Endothelial cell of umbilical vein (primary cell): Measurements from ENCODE around the gene TNFAIP8L1. TPM values are rescaled to one million over a fixed set of nuclear protein-coding genes. Genes with fewer than 3 reads are reported as not detected.

Source experiments
- BruUV-seq: library from RNA; stranded (reverse); fragments of 400-500 nt; replicated peaks from 2 replicates; lab custom pipeline; 2021; lab: Mats Ljungman, UMichigan
- CTCF ChIA-PET: fragments of 300-600, 350-600 bp; sonication (Branson Sonifier 250); formaldehyde crosslinking; loops from one replicate; lab custom pipeline; 2021; ENCODE audit warnings: antibody characterized with exemption, inconsistent platforms; lab: Charles Lee
- POLR2A ChIA-PET: fragments of 300-600, 350-600 bp; sonication (Branson Sonifier 250); formaldehyde crosslinking; loops from one replicate; lab custom pipeline; 2021; ENCODE audit warnings: antibody characterized with exemption, inconsistent platforms; lab: Charles Lee
- DNase-seq: peaks from one replicate; pipeline ENCODE4 v3.0.0-alpha.2; 2011; ENCODE audit warnings: low read depth, low spot score
- FAIRE-seq: peaks from 2 replicates; lab custom pipeline; 2011; peaks lifted over from hg19 to GRCh38; lab: Jason Lieb, UNC
- H2AFZ ChIP-seq: 2 replicates; pipeline ENCODE4 v1.6.0; 2012; ENCODE audit warnings: low read depth, low read length, control low read depth, inconsistent platforms
- H3K27ac ChIP-seq: 2 replicates; pipeline ENCODE4 v1.5.1; 2011; ENCODE audit warnings: low read depth, mild to moderate bottlenecking, control low read depth, low read length, moderate library complexity; ENCODE audit not compliant: insufficient read depth
- H3K27me3 ChIP-seq, 2 experiments: 2 replicates each; pipeline versions ENCODE4 v1.6.0 to v1.6.1; 2011; ENCODE audit warnings: low read length in 2 of 2, mixed read lengths in 1 of 2; ENCODE audit not compliant: control insufficient read depth in 2 of 2, insufficient read depth in 2 of 2
- H3K36me3 ChIP-seq, 2 experiments: 2 replicates in 1 of 2; 3 replicates in 1 of 2; pipeline ENCODE4 v1.5.1; 2011; ENCODE audit warnings: low read length in 2 of 2, mild to moderate bottlenecking in 1 of 2, moderate library complexity in 1 of 2; ENCODE audit not compliant: control insufficient read depth in 2 of 2, insufficient read depth in 2 of 2; ENCODE audit errors: extremely low read depth in 1 of 2
- H3K4me1 ChIP-seq: 3 replicates; pipeline ENCODE4 v1.5.1; 2011; ENCODE audit warnings: mild to moderate bottlenecking, low read length; ENCODE audit not compliant: control insufficient read depth, insufficient read depth; ENCODE audit errors: extremely low read depth
- H3K4me2 ChIP-seq: 2 replicates; pipeline ENCODE4 v1.6.1; 2011; ENCODE audit warnings: low read length, control low read depth, mixed read lengths; ENCODE audit not compliant: insufficient read depth
- H3K4me3 ChIP-seq, 3 experiments: fragments of 200-600 bp in 1 of 3; sonication (generic), shearing (Covaris generic) in 1 of 3; replicated peaks in 1 of 3; 2 replicates each; pipeline ENCODE4 v1.5.1; 2011 to 2016; ENCODE audit warnings: control low read depth in 3 of 3, low read length in 3 of 3, mild to moderate bottlenecking in 2 of 3, inconsistent platforms in 1 of 3, low read depth in 1 of 3, moderate library complexity in 1 of 3; ENCODE audit not compliant: insufficient read depth in 1 of 3
- H3K79me2 ChIP-seq: 2 replicates; pipeline ENCODE4 v1.6.0; 2012; ENCODE audit warnings: low read length, inconsistent platforms; ENCODE audit not compliant: control insufficient read depth, insufficient read depth
- H3K9ac ChIP-seq: replicated peaks from 2 replicates; pipeline ENCODE3; 2011; ENCODE audit warnings: low read length, control low read depth; ENCODE audit not compliant: insufficient read depth; ENCODE audit errors: extremely low read depth
- H3K9me1 ChIP-seq: replicated peaks from 3 replicates; pipeline ENCODE4 v1.6.0; 2011; ENCODE audit warnings: mild to moderate bottlenecking, low read length; ENCODE audit not compliant: control insufficient read depth, insufficient read depth; ENCODE audit errors: extremely low read depth
- H3K9me3 ChIP-seq: replicated peaks from 2 replicates; pipeline ENCODE4 v1.5.1; 2012; ENCODE audit warnings: low read length, inconsistent platforms; ENCODE audit not compliant: control insufficient read depth, insufficient read depth
- H4K20me1 ChIP-seq: replicated peaks from 2 replicates; pipeline ENCODE3; 2011; ENCODE audit warnings: mild to moderate bottlenecking, low read length; ENCODE audit not compliant: control insufficient read depth, insufficient read depth; ENCODE audit errors: extremely low read depth
- EZH2 ChIP-seq: IDR thresholded peaks from 2 replicates; pipeline ENCODE4 v1.6.1; 2012; ENCODE audit warnings: borderline replicate concordance, low read depth, mild to moderate bottlenecking, moderate library complexity, low read length, inconsistent platforms; ENCODE audit not compliant: severe bottlenecking
- FOS ChIP-seq: IDR thresholded peaks from 2 replicates; pipeline ENCODE4 v1.6.1; 2011; ENCODE audit warnings: mild to moderate bottlenecking, low read length, moderate library complexity, borderline replicate concordance; ENCODE audit not compliant: insufficient read depth
- GATA2 ChIP-seq: IDR thresholded peaks from 2 replicates; pipeline ENCODE4 v1.7.0; 2011; ENCODE audit warnings: low read depth, mild to moderate bottlenecking, moderate library complexity, mixed read lengths, low read length; ENCODE audit not compliant: insufficient read length, insufficient read depth
- JUN ChIP-seq: IDR thresholded peaks from 2 replicates; pipeline ENCODE4 v1.6.1; 2011; ENCODE audit warnings: borderline replicate concordance, low read depth; ENCODE audit not compliant: insufficient read length, insufficient read depth
- MYC ChIP-seq: IDR thresholded peaks from one replicate; pipeline ENCODE4 v1.6.1; 2011; ENCODE audit warnings: mild to moderate bottlenecking, low read depth, low read length
- POLR2A ChIP-seq: IDR thresholded peaks from 2 replicates; pipeline ENCODE4 v1.6.1; 2012; ENCODE audit warnings: low read depth, mild to moderate bottlenecking, control low read depth, low read length
- POLR2AphosphoS5 ChIP-seq: IDR thresholded peaks from 2 replicates; pipeline ENCODE4 v1.6.1; 2012; ENCODE audit warnings: low read depth, mild to moderate bottlenecking, control low read depth, low read length, moderate library complexity; ENCODE audit not compliant: insufficient read depth
- dilution Hi-C: fragments of 300-500 bp; cut with MboI; formaldehyde crosslinking; loops from one replicate; pipeline ENCODE4 v1.15.0; 2019; ENCODE audit warnings: low sequenced_read_pairs; ENCODE audit not compliant: extremely low pct_ligation_motif_present
- intact Hi-C: fragments of 100-400 bp; cut with micrococcal nuclease; formaldehyde crosslinking; loops from one replicate; pipeline ENCODE4 v1.10.0; 2022
- polyA plus RNA-seq, 4 experiments: library from polyadenylated mRNA; depleted of rRNA in 3 of 4; stranded (reverse) in 3 of 4; unstranded in 1 of 4; fragments of >200 nt; gene quantifications; 2 replicates each; pipeline versions ENCODE4 v1.2.1 to v1.2.3, GENCODE V29; 2011 to 2012; ENCODE audit warnings: missing spikeins in 1 of 4
- total RNA-seq: library from RNA; stranded (reverse); gene quantifications from 2 replicates; pipeline ENCODE4 v1.2.3, GENCODE V29; 2021
- TF ChIP-seq, protein P1 (sequence below), 2 donors: IDR thresholded peaks; 1 replicate in 1 of 2; 2 replicates in 1 of 2; pipeline ENCODE4 v1.5.1; 2011; ENCODE audit warnings: low read length in 2 of 2, mild to moderate bottlenecking in 2 of 2, moderate library complexity in 2 of 2, control low read depth in 1 of 2, inconsistent platforms in 1 of 2, low read depth in 1 of 2; ENCODE audit not compliant: insufficient read depth in 1 of 2; ENCODE audit errors: extremely low read depth in 1 of 2
- TF ChIP-seq, protein P2 (sequence below): IDR thresholded peaks from 2 replicates; pipeline ENCODE4 v1.6.1; 2011; ENCODE audit not compliant: insufficient read depth, insufficient read length

The TNFAIP8L1 gene
- total and polyA plus RNA-seq, 2 donors (not counting 3 experiments of a cell fraction or from before 2014, with no cell fraction given) = 40.0 to 56.1 TPM

DNA sequence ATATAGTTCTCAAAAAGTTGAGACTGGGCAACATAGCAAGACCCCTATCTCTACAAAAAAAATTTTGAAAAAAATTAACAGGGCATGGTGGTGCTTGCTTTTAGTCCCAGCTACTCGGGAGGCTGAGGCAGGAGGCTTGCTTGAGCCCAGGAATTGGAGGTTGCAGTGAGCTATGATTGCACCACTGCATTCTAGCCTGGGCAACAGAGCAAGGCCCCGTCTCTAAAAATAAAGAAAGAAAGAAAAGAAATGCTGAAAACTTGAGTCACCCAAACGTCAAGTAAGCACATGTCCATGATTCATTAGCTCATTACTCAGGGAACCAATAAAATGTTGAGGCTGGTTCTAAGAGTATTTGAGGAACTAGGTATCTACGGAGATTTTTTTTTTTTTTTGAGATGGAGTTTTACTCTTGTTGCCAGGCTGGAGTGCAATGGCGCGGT, 45.9 kb upstream of the TNFAIP8L1 start:
- no peaks in the 10 kb centered on the region for H3K4me1 ChIP-seq
- ChIA-PET CTCF (interaction anchor here (0.8 to 6.6 kb wide), 7 partner anchors 9 to 43 kb away, joined by 3 to 57 read pairs (median 4); no protein-coding TSS in a partner anchor), POLR2A (interaction anchor here (0.7 kb wide), 1 partner anchor 20 kb away, joined by 7 read pairs; no protein-coding TSS in a partner anchor)
- H3K9me1 ChIP-seq = no peaks in the 10 kb centered on the region
- TF ChIP-seq POLR2A = no peak
- TF ChIP-seq POLR2AphosphoS5 = no peak
- TF ChIP-seq JUN = no peak
- TF ChIP-seq GATA2 = no peak
- TF ChIP-seq MYC = no peak
- TF ChIP-seq EZH2 = no peak
- TF ChIP-seq, protein P1, sequence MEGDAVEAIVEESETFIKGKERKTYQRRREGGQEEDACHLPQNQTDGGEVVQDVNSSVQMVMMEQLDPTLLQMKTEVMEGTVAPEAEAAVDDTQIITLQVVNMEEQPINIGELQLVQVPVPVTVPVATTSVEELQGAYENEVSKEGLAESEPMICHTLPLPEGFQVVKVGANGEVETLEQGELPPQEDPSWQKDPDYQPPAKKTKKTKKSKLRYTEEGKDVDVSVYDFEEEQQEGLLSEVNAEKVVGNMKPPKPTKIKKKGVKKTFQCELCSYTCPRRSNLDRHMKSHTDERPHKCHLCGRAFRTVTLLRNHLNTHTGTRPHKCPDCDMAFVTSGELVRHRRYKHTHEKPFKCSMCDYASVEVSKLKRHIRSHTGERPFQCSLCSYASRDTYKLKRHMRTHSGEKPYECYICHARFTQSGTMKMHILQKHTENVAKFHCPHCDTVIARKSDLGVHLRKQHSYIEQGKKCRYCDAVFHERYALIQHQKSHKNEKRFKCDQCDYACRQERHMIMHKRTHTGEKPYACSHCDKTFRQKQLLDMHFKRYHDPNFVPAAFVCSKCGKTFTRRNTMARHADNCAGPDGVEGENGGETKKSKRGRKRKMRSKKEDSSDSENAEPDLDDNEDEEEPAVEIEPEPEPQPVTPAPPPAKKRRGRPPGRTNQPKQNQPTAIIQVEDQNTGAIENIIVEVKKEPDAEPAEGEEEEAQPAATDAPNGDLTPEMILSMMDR (IDR thresholded peaks at IDR 0.05; ENCODE audit: extremely low read depth in 1 of 2, insufficient read depth in 1 of 2, low read depth in 1 of 2, low read length in 2 of 2) = no peak
- no peak for TF ChIP-seq FOS
- TF ChIP-seq, protein P2, sequence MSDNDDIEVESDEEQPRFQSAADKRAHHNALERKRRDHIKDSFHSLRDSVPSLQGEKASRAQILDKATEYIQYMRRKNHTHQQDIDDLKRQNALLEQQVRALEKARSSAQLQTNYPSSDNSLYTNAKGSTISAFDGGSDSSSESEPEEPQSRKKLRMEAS = no peak
- dilution Hi-C loops (no loop called here), intact Hi-C loops (no loop called here)
- H2AFZ ChIP-seq = no peak overlapping the region
- DNase-seq = no peak
- no peak overlapping the region for H3K4me3 ChIP-seq
- peaks cover 3 to 4% of the 10 kb centered on the region in 2 experiments for H3K27me3 ChIP-seq
- no peak overlapping the region for H3K27ac ChIP-seq
- H4K20me1 ChIP-seq = no peaks in the 10 kb centered on the region
- no peak overlapping the region for H3K4me2 ChIP-seq
- H3K9ac ChIP-seq = no peak overlapping the region
- no peak for FAIRE-seq
- no peaks in the 10 kb centered on the region for H3K79me2 ChIP-seq
- no peaks in the 10 kb centered on the region for H3K9me3 ChIP-seq
- H3K36me3 ChIP-seq = no peaks in the 10 kb centered on the region
- BruUV-seq = no TSS peak
